Ishikawa (cell line): ENCODE measurements around the gene RXRG.

Experiments
- EP300 ChIP-seq: IDR thresholded peaks from 2 replicates; pipeline ENCODE4 v1.6.1; 2012; ENCODE audit warnings: borderline replicate concordance
- TAF1 ChIP-seq: IDR thresholded peaks from 2 replicates; pipeline ENCODE4 v1.6.1; 2012; ENCODE audit warnings: low read depth, mild to moderate bottlenecking
- TEAD4 ChIP-seq: IDR thresholded peaks from 2 replicates; pipeline ENCODE4 v1.6.1; 2012
- YY1 ChIP-seq: IDR thresholded peaks from 2 replicates; pipeline ENCODE4 v1.6.1; 2012; ENCODE audit warnings: low read depth
- TF ChIP-seq, protein P1 (sequence below): IDR thresholded peaks from 2 replicates; pipeline ENCODE4 v1.6.1; 2012
- TF ChIP-seq, protein P2 (sequence below): IDR thresholded peaks from 2 replicates; pipeline ENCODE4 v1.6.1; 2012; ENCODE audit warnings: low read depth, mild to moderate bottlenecking

DNA sequence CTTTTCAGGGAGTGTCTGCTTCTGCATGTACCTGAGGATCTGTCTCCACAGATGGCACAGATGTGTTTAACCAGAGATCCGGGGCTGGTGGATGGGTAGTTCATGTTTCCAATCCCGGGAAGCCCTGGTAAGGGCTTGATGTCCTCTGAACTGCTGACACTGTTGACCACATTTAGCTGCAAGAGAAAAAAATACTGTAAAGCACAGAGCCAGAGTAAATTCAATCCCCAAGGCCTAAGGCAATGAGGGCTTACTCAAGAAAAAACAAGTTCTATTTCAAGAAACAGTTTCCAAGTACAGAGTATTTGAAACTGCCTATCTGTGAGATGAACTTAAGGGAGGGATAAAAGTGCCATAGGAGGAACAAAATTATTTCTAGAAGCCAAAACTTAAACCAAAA, 25.1 kb downstream of the RXRG start:
- TF ChIP-seq, protein P1, sequence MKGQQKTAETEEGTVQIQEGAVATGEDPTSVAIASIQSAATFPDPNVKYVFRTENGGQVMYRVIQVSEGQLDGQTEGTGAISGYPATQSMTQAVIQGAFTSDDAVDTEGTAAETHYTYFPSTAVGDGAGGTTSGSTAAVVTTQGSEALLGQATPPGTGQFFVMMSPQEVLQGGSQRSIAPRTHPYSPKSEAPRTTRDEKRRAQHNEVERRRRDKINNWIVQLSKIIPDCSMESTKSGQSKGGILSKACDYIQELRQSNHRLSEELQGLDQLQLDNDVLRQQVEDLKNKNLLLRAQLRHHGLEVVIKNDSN, result no peak
- TF ChIP-seq TAF1, result no peak
- no peak for TF ChIP-seq TEAD4
- TF ChIP-seq YY1, result no peak
- TF ChIP-seq, protein P2, sequence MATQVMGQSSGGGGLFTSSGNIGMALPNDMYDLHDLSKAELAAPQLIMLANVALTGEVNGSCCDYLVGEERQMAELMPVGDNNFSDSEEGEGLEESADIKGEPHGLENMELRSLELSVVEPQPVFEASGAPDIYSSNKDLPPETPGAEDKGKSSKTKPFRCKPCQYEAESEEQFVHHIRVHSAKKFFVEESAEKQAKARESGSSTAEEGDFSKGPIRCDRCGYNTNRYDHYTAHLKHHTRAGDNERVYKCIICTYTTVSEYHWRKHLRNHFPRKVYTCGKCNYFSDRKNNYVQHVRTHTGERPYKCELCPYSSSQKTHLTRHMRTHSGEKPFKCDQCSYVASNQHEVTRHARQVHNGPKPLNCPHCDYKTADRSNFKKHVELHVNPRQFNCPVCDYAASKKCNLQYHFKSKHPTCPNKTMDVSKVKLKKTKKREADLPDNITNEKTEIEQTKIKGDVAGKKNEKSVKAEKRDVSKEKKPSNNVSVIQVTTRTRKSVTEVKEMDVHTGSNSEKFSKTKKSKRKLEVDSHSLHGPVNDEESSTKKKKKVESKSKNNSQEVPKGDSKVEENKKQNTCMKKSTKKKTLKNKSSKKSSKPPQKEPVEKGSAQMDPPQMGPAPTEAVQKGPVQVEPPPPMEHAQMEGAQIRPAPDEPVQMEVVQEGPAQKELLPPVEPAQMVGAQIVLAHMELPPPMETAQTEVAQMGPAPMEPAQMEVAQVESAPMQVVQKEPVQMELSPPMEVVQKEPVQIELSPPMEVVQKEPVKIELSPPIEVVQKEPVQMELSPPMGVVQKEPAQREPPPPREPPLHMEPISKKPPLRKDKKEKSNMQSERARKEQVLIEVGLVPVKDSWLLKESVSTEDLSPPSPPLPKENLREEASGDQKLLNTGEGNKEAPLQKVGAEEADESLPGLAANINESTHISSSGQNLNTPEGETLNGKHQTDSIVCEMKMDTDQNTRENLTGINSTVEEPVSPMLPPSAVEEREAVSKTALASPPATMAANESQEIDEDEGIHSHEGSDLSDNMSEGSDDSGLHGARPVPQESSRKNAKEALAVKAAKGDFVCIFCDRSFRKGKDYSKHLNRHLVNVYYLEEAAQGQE, result no peak
- TF ChIP-seq EP300, result no peak
